ENCODE results near the gene KLF15. TPM values are rescaled to one million over a fixed set of nuclear protein-coding genes. Genes with fewer than 3 reads are reported as not detected.

The KLF15 gene
- total RNA-seq, 4 donors from 2014 or later: 3.3 to 10.9 (median 9.4) TPM

DNA sequence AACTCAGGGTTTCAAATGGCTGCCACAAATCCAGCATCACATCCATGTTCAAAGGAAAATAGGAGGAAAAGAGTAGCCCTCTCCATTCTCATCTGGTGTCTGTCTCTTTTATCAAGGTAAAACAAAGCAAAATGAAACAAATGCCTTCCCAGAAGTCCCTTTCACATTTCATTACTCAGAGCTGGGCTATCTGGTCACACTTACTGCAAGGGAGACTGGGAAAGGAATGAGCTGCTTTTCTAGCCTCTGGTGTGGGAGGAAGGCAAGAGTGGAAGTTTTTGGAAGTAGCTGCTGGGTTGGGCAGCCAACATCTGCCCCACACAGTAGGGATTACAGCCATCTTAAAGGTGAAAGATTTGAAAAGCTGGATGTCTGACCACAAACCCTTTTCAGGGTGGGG lies 51.8 kb downstream of the KLF15 start:
- no peaks in the 10 kb centered on the region for H3K4me1 ChIP-seq
- DNase-seq: no peak

DNA sequence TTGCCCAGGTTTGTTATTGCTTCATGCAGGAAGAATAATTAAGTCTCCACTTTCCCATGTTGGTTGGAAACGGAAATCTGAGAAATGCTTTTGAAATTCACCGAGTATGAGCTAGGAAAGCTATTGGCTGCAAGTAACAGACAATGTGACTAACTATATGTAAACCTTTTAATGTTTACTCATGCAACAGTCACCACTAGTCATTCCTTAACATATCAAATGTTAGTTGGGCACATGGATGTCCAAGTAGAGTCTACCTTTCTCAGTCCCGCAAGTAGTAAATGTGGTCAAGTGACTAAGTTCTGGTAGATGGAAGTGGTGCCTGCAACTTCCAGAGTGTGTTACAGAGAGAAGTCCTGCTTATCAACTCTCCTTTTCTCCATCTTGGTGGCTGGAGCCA lies 52.5 kb downstream of the KLF15 start:
- H3K27ac ChIP-seq: no peak overlapping the region
- no peak for DNase-seq
- no peaks in the 10 kb centered on the region for H3K4me1 ChIP-seq
- no peaks in the 10 kb centered on the region for H3K36me3 ChIP-seq
- TF ChIP-seq, protein P1, sequence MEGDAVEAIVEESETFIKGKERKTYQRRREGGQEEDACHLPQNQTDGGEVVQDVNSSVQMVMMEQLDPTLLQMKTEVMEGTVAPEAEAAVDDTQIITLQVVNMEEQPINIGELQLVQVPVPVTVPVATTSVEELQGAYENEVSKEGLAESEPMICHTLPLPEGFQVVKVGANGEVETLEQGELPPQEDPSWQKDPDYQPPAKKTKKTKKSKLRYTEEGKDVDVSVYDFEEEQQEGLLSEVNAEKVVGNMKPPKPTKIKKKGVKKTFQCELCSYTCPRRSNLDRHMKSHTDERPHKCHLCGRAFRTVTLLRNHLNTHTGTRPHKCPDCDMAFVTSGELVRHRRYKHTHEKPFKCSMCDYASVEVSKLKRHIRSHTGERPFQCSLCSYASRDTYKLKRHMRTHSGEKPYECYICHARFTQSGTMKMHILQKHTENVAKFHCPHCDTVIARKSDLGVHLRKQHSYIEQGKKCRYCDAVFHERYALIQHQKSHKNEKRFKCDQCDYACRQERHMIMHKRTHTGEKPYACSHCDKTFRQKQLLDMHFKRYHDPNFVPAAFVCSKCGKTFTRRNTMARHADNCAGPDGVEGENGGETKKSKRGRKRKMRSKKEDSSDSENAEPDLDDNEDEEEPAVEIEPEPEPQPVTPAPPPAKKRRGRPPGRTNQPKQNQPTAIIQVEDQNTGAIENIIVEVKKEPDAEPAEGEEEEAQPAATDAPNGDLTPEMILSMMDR (IDR thresholded peaks at IDR 0.05): no peak
- no peak for TF ChIP-seq POLR2A (IDR thresholded peaks at IDR 0.05)
- no peaks in the 10 kb centered on the region for H3K9me3 ChIP-seq
- no peaks in the 10 kb centered on the region for H3K27me3 ChIP-seq
- no peak overlapping the region for H3K4me3 ChIP-seq

More for the DNA sequence above, 51.8 kb downstream of the KLF15 start:
- no peak overlapping the region for H3K27ac ChIP-seq
- no peaks in the 10 kb centered on the region for H3K36me3 ChIP-seq
- H3K4me3 ChIP-seq: no peak overlapping the region
- TF ChIP-seq POLR2A (IDR thresholded peaks at IDR 0.05): no peak
- TF ChIP-seq, protein P1 (IDR thresholded peaks at IDR 0.05): no peak
- no peaks in the 10 kb centered on the region for H3K27me3 ChIP-seq
- no peaks in the 10 kb centered on the region for H3K9me3 ChIP-seq

DNA sequence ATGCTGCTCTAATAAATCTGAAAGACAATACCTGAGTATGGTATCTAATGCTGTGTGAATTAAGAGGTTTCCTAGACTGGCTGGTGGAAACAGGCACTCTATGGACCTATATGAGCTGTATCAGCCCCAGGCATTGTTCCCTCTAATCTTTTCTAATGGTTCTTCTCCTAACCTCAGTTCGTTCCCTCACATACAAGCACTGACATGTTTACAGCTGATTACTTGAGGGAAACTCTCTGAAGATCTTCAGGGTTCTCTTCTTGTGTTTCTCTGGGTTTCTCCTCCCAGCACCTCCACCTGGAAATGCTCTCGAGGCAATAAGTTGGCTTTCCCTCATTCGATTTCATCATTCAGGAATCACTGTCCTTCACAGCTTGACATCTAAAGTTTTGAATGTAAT lies 52.9 kb downstream of the KLF15 start:
- no peak for DNase-seq
- Histone ChIP-seq H3K4me3 (no peak overlapping the region), H3K36me3 (no peaks in the 10 kb centered on the region), H3K27ac (no peak overlapping the region), H3K4me1 (no peaks in the 10 kb centered on the region), H3K27me3 (no peaks in the 10 kb centered on the region), H3K9me3 (no peaks in the 10 kb centered on the region)
- TF ChIP-seq, protein P1 (IDR thresholded peaks at IDR 0.05): no peak
- no peak for TF ChIP-seq POLR2A (IDR thresholded peaks at IDR 0.05)

DNA sequence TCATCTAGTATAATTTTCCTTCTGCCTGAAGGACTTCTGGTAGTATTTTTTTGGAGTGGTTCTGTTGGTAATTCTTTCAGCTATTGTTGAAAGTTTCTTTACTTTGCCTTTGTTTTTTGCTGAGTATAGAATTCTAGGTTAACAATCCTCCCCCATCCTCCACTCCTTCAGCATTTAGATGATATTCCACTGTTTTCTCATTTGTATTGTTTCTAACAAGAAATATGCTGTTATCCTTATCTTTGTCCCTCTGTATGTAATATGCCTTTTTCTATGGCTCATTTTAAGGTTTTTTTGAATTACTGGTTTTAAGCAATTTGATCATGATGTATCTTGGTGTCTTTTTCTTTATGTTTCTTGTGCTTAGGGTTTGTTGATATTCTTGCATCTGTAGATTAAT lies 53.9 kb downstream of the KLF15 start:
- Histone ChIP-seq H3K27me3 (no peaks in the 10 kb centered on the region), H3K4me3 (no peak overlapping the region), H3K9me3 (no peaks in the 10 kb centered on the region), H3K36me3 (no peaks in the 10 kb centered on the region), H3K4me1 (no peaks in the 10 kb centered on the region), H3K27ac (no peak overlapping the region)
- DNase-seq: no peak
- TF ChIP-seq POLR2A (IDR thresholded peaks at IDR 0.05): no peak
- TF ChIP-seq, protein P1 (IDR thresholded peaks at IDR 0.05): no peak

DNA sequence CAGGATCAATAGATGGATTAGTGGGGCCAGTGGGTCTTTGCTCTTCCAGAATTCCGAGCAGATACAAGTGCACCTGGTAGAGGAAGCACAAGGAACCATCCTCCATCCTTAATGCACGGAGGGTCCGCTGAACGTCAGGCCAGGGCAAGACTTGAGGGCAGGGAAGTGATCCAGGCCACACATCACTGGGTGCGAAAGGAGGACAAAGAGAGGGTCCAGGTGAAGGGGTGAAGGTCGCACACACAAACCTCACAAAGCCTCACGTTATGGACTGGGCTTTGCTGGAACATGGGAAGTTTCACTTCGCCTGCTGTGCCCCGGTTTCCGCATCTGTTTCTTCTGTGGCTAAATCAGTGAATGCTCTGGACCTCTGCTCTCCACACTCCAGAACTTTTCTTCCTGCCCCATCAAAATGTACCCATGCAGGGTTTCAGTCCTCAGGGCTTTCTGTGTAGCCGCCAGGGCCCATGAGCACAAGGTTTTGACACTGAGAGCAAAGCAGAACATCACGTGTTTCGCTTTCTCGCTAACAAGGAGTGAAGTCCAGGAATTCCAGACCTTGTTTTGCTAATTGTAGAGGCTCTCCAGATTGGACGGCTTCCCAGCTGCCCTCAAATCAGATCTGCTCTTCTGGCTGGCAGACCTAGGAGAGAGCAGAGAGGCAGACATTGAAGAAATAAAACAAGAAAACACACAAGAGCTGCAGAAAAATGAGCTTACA lies 56.3 kb downstream of the KLF15 start:
- Histone ChIP-seq H3K27ac (no peak overlapping the region), H3K36me3 (no peaks in the 10 kb centered on the region), H3K4me3 (no peak overlapping the region), H3K4me1 (no peaks in the 10 kb centered on the region), H3K9me3 (no peaks in the 10 kb centered on the region), H3K27me3 (no peaks in the 10 kb centered on the region)
- no peak for TF ChIP-seq POLR2A (IDR thresholded peaks at IDR 0.05)
- TF ChIP-seq, protein P1 (IDR thresholded peaks at IDR 0.05): no peak
- DNase-seq: no peak
